ENCODE results near the gene ASTN2. TPM values are rescaled to one million over a fixed set of nuclear protein-coding genes. Genes with fewer than 3 reads are reported as not detected.

Gene ASTN2
- total RNA-seq, 6 experiments from 2014 or later, result 0.91 to 3.1 (median 2.5) TPM

DNA sequence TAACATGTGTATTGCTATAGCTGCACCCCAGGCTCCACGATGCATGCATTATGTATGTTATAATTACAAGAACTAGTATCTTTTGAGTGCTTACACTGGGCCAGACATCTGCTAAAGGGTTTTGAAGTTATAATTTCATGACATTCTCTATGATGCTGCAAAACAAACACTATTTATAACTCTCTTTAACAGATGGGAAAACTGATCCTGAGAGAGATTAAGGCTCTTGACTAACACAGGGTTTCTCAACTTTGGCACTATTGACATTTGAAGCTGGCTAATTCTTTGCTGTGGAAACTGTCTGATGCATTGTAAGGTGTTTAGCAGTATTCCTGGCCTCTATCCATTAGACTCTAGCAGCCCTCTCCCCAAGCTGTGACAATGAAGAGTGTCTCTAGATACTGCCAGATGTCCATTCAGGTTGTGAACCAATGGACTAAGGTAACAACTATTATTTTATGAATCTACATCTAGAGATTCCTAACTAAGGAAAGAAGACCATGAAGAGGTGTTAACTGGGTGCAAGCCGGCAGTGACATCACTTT lies 258.6 kb downstream of the ASTN2 start:
- DNase-seq, result no peak
- intact Hi-C loops (cut with DNase I), result no loop called here
- Histone ChIP-seq H3K36me3 (no peaks in the 10 kb centered on the region), H3K27ac (no peak overlapping the region), H3K4me3 (no peak overlapping the region), H3K4me1 (no peaks in the 10 kb centered on the region), H3K27me3 (no peaks in the 10 kb centered on the region), H3K9me3 (no peaks in the 10 kb centered on the region)
- ATAC-seq, result no peak
- TF ChIP-seq CTCF (IDR thresholded peaks at IDR 0.05) (no peak), POLR2A (IDR thresholded peaks at IDR 0.05) (no peak)
- 45% methylated on average over 2 of the region's 2 CpGs for WGBS (ENCODE audit: insufficient coverage, low coverage, low lambda C conversion rate, missing lambda C conversion rate)

GRCh38 chr9:117153021-117153420 lies 261.8 kb downstream of the ASTN2 start:
- intact Hi-C loops (cut with DNase I), result no loop called here
- 78% methylated on average over 1 of the region's 1 CpG for WGBS (ENCODE audit: insufficient coverage, low coverage, low lambda C conversion rate, missing lambda C conversion rate)
- H3K4me3 ChIP-seq, result no peak overlapping the region
- no peak for ATAC-seq
- no peaks in the 10 kb centered on the region for H3K9me3 ChIP-seq
- H3K36me3 ChIP-seq, result no peaks in the 10 kb centered on the region
- no peak overlapping the region for H3K27ac ChIP-seq
- H3K27me3 ChIP-seq, result no peaks in the 10 kb centered on the region
- TF ChIP-seq POLR2A (IDR thresholded peaks at IDR 0.05) (no peak), CTCF (IDR thresholded peaks at IDR 0.05) (no peak)
- no peaks in the 10 kb centered on the region for H3K4me1 ChIP-seq
- no peak for DNase-seq

GRCh38 chr9:117151716-117152115 lies 263.1 kb downstream of the ASTN2 start:
- intact Hi-C loops (cut with DNase I), result no loop called here
- Histone ChIP-seq H3K27ac (no peak overlapping the region), H3K4me1 (no peaks in the 10 kb centered on the region), H3K9me3 (no peaks in the 10 kb centered on the region), H3K27me3 (no peaks in the 10 kb centered on the region), H3K36me3 (no peaks in the 10 kb centered on the region), H3K4me3 (no peak overlapping the region)
- DNase-seq (no peak), ATAC-seq (no peak)
- no peak for TF ChIP-seq CTCF (IDR thresholded peaks at IDR 0.05)
- TF ChIP-seq POLR2A (IDR thresholded peaks at IDR 0.05), result no peak
- WGBS (ENCODE audit: insufficient coverage, low coverage, low lambda C conversion rate, missing lambda C conversion rate), result 33% methylated on average over 2 of the region's 2 CpGs

GRCh38 chr9:117149996-117150395 lies 264.9 kb downstream of the ASTN2 start:
- WGBS (ENCODE audit: insufficient coverage, low coverage, low lambda C conversion rate, missing lambda C conversion rate), result 62% methylated on average over 4 of the region's 4 CpGs
- intact Hi-C loops (cut with DNase I), result no loop called here
- TF ChIP-seq POLR2A (IDR thresholded peaks at IDR 0.05) (no peak), CTCF (IDR thresholded peaks at IDR 0.05) (no peak)
- no peak overlapping the region for H3K4me3 ChIP-seq
- no peaks in the 10 kb centered on the region for H3K27me3 ChIP-seq
- no peaks in the 10 kb centered on the region for H3K4me1 ChIP-seq
- no peak overlapping the region for H3K27ac ChIP-seq
- H3K36me3 ChIP-seq, result no peaks in the 10 kb centered on the region
- no peak for ATAC-seq
- DNase-seq, result no peak
- H3K9me3 ChIP-seq, result no peaks in the 10 kb centered on the region

All from right lobe of liver (tissue), 6 donors.